ENCODE results near the gene PHLDB1. TPM values are rescaled to one million over a fixed set of nuclear protein-coding genes. Genes with fewer than 3 reads are reported as not detected.
A peak's percentile ranks its signal among the peaks of the same experiment; 100 is the strongest.

The PHLDB1 gene
- total RNA-seq, 4 donors from 2014 or later, result 299 to 365 (median 323) TPM

DNA sequence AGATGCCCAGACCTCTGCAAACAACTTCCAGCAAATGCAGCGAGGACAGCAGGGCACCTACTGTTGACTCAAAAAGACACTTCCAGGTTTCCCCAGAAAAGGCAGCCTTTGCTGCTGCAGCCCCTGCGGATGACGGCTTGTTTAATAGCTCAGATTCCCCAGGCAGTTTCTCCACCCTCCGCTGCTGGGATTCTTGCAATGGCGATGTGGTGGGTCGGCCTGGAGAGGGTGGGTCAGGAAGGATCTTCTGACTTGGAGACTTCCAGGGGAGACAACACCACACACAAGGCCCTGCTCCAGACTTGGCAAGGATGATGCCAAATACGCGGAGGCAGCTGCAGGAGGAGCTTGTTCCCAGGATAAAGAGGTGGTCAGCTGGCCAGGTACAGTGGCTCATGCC, 89.9 kb downstream of the PHLDB1 start:
- 53 to 67% methylated on average over 6 to 8 of the region's 8 CpGs for WGBS, 2 donors
- no peak overlapping the region for H3K27ac ChIP-seq
- peaks cover 0 to 10% (median 0%) of the 10 kb centered on the region in 4 donors for H3K9me3 ChIP-seq
- peaks cover 0 to 6% (median 2%) of the 10 kb centered on the region in 4 donors for H3K4me1 ChIP-seq
- TF ChIP-seq POLR2A (IDR thresholded peaks at IDR 0.05) (no peak), EP300 (IDR thresholded peaks at IDR 0.05) (no peak)
- TF ChIP-seq, protein P1, sequence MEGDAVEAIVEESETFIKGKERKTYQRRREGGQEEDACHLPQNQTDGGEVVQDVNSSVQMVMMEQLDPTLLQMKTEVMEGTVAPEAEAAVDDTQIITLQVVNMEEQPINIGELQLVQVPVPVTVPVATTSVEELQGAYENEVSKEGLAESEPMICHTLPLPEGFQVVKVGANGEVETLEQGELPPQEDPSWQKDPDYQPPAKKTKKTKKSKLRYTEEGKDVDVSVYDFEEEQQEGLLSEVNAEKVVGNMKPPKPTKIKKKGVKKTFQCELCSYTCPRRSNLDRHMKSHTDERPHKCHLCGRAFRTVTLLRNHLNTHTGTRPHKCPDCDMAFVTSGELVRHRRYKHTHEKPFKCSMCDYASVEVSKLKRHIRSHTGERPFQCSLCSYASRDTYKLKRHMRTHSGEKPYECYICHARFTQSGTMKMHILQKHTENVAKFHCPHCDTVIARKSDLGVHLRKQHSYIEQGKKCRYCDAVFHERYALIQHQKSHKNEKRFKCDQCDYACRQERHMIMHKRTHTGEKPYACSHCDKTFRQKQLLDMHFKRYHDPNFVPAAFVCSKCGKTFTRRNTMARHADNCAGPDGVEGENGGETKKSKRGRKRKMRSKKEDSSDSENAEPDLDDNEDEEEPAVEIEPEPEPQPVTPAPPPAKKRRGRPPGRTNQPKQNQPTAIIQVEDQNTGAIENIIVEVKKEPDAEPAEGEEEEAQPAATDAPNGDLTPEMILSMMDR (IDR thresholded peaks at IDR 0.05), result no peak
- DNase-seq (ENCODE audit: low spot score in 2 of 2), result no peak
- H3K36me3 ChIP-seq, result no peaks in the 10 kb centered on the region
- no peak overlapping the region for H3K4me3 ChIP-seq
- no peaks in the 10 kb centered on the region for H3K27me3 ChIP-seq

DNA sequence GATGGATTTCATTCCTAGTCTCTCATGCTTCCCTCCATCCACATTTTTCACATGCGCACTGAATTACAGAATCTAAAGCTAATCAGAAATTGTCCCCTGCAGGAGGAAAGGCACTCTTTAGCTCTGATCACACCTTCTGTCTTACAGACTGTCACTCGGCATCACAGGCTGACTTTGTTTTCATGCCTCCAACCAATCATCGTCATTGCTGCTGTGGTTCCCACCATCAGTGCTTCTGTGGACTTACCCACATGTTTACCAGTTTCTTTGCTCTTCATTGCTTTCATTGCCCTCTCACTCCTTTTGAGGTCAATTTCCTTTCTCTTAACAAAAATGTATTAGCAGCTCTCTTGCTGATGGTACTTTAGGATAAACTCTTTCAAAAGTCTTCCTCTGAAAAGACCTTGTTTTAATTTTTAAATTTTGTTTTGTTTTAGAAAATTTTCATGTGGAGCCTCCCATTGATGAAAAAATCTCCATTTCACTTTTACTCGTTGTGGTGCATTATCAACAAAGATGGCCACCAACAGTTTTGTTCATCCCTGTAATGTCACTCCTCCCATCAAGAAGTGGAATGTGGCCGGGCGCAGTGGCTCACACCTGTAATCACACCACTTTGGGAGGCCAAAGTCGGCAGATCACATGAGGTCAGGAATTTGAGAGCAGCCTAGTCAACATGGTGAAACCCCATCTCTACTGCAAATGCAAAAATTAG, 92.2 kb downstream of the PHLDB1 start:
- 83 to 86% methylated on average over 7 of the region's 7 CpGs for WGBS, 2 donors
- Histone ChIP-seq H3K27ac (no peak overlapping the region), H3K36me3 (no peaks in the 10 kb centered on the region), H3K27me3 (no peaks in the 10 kb centered on the region), H3K4me3 (no peak overlapping the region), H3K4me1 (peaks cover 0 to 2% (median 0%) of the 10 kb centered on the region in 4 donors), H3K9me3 (peaks cover 0 to 10% (median 0%) of the 10 kb centered on the region in 4 donors)
- DNase-seq (ENCODE audit: low spot score in 2 of 2), result no peak
- TF ChIP-seq POLR2A (IDR thresholded peaks at IDR 0.05), result no peak
- TF ChIP-seq, protein P1 (IDR thresholded peaks at IDR 0.05), result no peak
- no peak for TF ChIP-seq EP300 (IDR thresholded peaks at IDR 0.05)

DNA sequence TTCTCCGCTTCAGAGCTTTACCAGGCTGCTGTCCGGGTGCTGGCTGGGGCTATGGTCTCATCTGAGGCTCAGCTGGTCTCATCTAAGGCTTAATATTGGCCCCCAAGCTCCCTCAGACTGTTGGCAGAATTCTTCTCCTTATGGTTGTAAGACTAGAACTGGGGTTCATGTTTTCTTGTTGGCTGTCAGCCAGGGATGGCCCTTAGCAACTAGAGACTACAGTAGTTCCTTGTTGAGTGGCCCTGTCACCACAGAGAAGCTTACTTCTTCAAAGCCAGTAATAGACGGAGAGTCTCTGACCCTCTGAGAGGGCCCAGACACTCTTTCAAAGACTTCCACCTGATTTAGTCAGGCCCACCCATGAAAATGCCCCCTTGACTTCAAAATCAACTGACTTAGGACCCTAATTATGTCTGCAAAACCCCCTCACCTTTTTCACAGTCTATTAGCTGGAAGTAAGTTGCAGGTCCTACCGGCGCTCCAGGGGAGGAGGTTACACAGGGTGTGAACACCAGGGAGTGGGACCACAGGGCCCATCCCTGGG, 96.2 kb downstream of the PHLDB1 start:
- H3K4me1 ChIP-seq, result peaks cover 0 to 13% (median 3%) of the 10 kb centered on the region in 4 donors
- H3K36me3 ChIP-seq, result no peaks in the 10 kb centered on the region
- peak overlapping the region in 2 of 4 donors; percentile 0 to 1 for H3K27ac ChIP-seq
- TF ChIP-seq POLR2A (IDR thresholded peaks at IDR 0.05), result no peak
- no peak for TF ChIP-seq EP300 (IDR thresholded peaks at IDR 0.05)
- TF ChIP-seq, protein P1 (IDR thresholded peaks at IDR 0.05), result no peak
- no peak overlapping the region for H3K4me3 ChIP-seq
- H3K27me3 ChIP-seq, result no peaks in the 10 kb centered on the region
- WGBS, 2 donors, result 87 to 88% methylated on average over 5 of the region's 5 CpGs
- peaks cover 0 to 10% (median 0%) of the 10 kb centered on the region in 4 donors for H3K9me3 ChIP-seq
- DNase-seq (ENCODE audit: low spot score in 2 of 2), result peak in 1 of 2 donors; percentile 49

DNA sequence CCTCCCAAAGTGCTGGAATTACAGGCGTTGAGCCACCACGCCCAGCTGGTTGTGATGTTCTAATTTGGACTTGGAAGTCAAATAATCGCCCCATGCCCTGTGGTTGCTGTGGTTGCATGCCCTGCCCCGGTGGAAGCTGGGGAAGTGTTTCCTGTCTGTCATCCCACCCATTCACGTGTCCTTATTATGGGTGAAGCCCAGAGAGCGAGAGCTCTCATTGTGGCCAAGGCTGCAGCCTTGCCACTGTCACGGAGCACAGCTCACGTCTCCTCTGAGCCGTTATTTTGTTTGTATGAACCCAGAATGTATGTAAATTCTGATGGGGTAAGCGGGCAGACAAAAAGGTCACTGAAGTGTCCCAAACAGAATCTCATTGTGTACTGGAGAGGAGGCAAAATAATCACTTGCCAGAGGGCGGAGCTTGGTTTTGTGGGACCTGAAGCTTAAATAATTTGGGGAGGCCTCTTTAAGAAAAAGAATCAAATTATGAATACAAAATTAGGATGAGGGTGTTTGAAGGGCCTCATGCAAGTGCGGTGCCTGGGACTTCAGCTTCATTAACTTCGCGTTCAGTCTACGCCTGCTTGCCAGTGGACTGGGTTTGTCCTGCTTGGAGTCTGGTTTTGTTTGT, 97.8 kb downstream of the PHLDB1 start:
- Histone ChIP-seq H3K4me3 (no peak overlapping the region), H3K27me3 (no peaks in the 10 kb centered on the region), H3K9me3 (peaks cover 0 to 6% (median 0%) of the 10 kb centered on the region in 4 donors), H3K4me1 (peaks cover 0 to 13% (median 3%) of the 10 kb centered on the region in 4 donors), H3K27ac (peak overlapping the region; percentile 2 to 81 (median 62)), H3K36me3 (no peaks in the 10 kb centered on the region)
- DNase-seq (ENCODE audit: low spot score in 2 of 2), result no peak
- 34 to 36% methylated on average over 15 of the region's 15 CpGs for WGBS, 2 donors
- TF ChIP-seq POLR2A (IDR thresholded peaks at IDR 0.05), result no peak
- peak in 1 of 2 donors; percentile 58 for TF ChIP-seq EP300 (IDR thresholded peaks at IDR 0.05)

- no peaks in the 10 kb centered on the region for H3K36me3 ChIP-seq
- H3K27ac ChIP-seq, result peak overlapping the region; percentile 2 to 81 (median 62)
- H3K4me3 ChIP-seq, result no peak overlapping the region
- TF ChIP-seq EP300 (IDR thresholded peaks at IDR 0.05) (no peak), POLR2A (IDR thresholded peaks at IDR 0.05) (no peak)
- TF ChIP-seq, protein P1 (IDR thresholded peaks at IDR 0.05), result no peak
- DNase-seq (ENCODE audit: low spot score in 2 of 2), result no peak
- H3K27me3 ChIP-seq, result no peaks in the 10 kb centered on the region
- peaks cover 0 to 13% (median 3%) of the 10 kb centered on the region in 4 donors for H3K4me1 ChIP-seq
- no peaks in the 10 kb centered on the region for H3K9me3 ChIP-seq
- WGBS, 2 donors, result 35 to 36% methylated on average over 12 of the region's 12 CpGs
These were observed 98.6 kb downstream of the PHLDB1 start for GRCh38 chr11:118705791-118706545.
